Mammary epithelial cell (primary cell): ENCODE data around the gene UMAD1.

Experiments used
- EZH2 ChIP-seq: IDR thresholded peaks from 2 replicates; pipeline ENCODE4 v1.6.1; 2012; ENCODE audit warnings: low read length, inconsistent platforms, borderline replicate concordance
- TF ChIP-seq, protein P1 (sequence below), 2 donors: IDR thresholded peaks in 1 of 2; conservative IDR thresholded peaks in 1 of 2; 2 replicates each; pipeline ENCODE4 v1.5.1; 2011 to 2012; ENCODE audit warnings: inconsistent platforms in 2 of 2, low read length in 2 of 2, mild to moderate bottlenecking in 2 of 2, control low read depth in 1 of 2, low read depth in 1 of 2; ENCODE audit not compliant: insufficient read depth in 1 of 2; ENCODE audit errors: extremely low read depth in 1 of 2

DNA sequence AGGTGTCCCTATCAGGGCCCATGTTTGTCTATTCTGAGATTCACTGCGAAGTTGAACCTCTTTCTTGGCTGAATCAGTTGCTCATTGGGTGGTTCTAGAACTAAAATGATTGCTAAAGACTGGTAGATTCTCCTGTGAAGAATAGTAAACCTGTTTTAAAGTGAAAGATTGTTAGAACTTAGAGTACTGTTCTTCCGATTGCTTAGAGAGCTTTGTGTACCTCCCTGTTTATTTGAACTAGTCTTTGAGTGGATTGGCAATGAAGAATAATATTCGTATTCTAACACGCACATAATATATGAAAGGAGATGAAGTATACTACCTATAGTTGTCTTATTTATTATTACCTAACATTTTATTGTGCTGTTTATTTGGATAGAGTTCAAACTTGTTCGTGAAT lies 202.7 kb downstream of the UMAD1 start:
- TF ChIP-seq, protein P1, sequence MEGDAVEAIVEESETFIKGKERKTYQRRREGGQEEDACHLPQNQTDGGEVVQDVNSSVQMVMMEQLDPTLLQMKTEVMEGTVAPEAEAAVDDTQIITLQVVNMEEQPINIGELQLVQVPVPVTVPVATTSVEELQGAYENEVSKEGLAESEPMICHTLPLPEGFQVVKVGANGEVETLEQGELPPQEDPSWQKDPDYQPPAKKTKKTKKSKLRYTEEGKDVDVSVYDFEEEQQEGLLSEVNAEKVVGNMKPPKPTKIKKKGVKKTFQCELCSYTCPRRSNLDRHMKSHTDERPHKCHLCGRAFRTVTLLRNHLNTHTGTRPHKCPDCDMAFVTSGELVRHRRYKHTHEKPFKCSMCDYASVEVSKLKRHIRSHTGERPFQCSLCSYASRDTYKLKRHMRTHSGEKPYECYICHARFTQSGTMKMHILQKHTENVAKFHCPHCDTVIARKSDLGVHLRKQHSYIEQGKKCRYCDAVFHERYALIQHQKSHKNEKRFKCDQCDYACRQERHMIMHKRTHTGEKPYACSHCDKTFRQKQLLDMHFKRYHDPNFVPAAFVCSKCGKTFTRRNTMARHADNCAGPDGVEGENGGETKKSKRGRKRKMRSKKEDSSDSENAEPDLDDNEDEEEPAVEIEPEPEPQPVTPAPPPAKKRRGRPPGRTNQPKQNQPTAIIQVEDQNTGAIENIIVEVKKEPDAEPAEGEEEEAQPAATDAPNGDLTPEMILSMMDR (conservative IDR thresholded peaks at IDR 0.05 in 1 of 2, IDR thresholded peaks at IDR 0.05 in 1 of 2; ENCODE audit: extremely low read depth in 1 of 2, insufficient read depth in 1 of 2, low read depth in 1 of 2, low read length in 2 of 2): no peak
- TF ChIP-seq EZH2: no peak
